ENCODE data around the gene PDLIM4.

PDLIM4 gene

GRCh38 chr5:132253452-132254320 lies 3.8 kb upstream of the PDLIM4 start:
- DNase-seq = no peak

- no peak for DNase-seq
Observed at GRCh38 chr5:132254321-132254977, 3.0 kb upstream of the PDLIM4 start.

GRCh38 chr5:132256086-132256782 lies 1.3 kb upstream of the PDLIM4 start:
- DNase-seq = no peak

DNA sequence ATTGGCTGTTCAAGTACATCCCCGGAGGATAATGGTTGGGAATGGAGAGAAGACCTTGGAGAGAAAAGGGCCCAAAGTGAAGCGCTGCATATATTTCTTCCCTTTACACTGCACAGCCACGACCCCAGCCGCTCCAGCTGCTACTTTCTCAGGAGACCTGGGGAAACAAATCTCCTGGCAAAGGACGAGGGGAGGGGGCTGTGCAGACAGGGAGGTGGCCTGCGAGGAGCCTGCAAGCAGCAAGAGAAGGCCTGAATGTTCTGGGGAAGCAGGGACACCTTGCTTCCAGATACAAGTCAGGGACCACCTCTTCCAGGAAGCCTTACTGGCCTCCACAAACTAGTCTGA lies 739 bp upstream of the PDLIM4 start:
- DNase-seq = no peak

DNA sequence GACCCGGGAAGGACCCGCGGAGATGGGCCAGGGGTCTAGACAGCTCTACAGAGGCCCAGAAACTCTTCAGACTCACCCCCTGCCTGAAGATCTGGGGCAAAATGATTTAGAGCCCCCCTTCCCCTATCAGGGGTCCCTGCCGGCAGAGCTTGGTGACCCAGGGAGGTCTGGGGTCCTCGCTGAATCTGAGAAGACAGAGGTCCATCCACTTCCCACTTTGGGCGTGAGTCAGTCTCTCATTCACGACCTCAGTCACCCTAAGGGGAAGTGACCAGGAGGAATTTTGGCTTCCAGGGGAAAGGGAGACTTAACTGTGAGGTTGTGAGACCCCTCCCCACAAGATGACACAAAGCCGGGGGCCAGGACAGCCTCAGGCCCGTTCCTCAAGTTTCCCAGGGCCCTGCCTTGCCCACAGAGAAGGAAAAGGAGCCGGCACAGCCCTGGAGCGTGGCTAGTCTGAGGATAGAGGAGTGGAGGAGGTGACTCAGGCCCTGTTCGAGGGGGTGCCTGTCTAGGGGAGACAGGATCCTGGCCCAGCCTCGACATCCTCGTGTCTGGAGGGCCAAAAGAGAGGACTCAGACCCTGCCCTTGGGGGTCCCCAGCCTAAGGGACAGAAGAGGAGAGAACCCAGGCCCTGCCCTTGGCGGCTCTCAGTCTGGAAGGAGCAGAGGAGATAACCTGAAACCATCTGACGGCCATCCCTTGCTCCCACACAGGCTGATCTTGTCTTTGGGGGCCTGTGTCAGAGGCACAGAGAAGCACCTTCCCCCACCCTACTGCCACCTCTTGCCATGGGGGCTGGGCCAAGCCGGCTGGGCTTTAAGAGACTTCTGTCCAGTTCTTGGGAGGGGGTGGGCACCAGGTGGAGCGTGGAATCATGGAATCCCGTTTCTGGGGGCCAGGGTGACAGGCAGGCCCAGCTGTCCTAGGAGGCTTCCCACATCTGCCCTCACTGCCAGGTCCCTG lies 889 bp downstream of the PDLIM4 start:
- peak; percentile 41 to 69 for DNase-seq

DNA sequence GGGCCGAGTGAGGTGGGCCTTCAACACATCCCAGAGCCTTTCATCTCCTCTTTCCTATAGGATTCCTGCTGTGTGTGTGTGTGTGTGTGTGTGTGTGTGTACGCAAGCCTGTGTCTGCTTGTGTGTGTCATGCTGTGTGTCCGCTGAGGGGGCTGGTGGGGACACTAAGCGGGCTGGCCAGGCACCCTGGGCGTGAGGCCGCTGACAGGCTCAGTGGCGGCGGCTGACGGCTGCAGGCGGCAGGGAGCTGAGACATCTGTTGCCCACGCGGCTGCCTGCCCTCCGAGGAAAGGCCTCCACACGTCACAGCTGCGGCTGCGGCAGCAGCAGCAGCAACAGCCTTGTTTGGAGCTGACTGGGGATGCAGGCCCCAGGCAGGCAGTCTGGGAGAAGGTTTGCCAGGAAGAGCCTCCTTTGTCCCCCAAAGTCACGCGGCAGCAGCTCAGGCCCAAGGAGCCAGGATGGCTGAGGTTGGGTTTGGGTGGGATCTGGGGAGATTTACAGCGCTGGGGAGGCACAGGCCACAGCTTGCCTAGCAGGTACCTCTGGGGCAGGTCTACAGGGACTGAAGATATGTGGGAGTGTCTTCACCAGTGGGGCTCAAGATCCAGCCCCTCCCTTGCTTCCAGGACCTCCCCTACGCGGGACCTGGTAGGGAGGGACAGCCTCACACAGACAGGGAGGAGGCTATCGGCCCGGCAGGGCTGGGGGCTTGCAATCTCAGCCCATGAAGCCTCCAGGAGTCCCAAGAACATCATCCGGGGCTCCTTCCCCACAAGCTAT lies 1.8 kb downstream of the PDLIM4 start:
- DNase-seq = peak in 1 of 2 donors; percentile 27

DNA sequence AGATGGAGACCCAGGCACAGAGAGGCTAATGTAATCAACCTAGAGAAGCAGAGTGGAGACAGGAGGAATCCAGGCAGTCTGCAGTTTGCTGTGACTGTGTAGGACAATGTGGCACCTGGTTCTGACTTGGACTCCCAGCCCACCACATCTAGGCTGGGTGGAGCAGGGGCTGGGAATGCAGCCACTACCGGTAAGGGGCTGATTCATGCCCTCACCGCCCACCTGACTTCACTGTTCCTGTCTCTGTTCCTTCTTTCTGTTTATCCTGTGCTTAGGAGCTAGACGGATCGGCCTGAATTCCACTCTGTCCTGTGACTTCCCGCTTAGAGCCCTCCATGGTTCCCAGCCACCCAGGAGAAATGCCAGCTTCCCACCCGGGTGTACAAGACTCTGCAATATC lies 2.6 kb downstream of the PDLIM4 start:
- DNase-seq = peak; percentile 32 to 68

DNA sequence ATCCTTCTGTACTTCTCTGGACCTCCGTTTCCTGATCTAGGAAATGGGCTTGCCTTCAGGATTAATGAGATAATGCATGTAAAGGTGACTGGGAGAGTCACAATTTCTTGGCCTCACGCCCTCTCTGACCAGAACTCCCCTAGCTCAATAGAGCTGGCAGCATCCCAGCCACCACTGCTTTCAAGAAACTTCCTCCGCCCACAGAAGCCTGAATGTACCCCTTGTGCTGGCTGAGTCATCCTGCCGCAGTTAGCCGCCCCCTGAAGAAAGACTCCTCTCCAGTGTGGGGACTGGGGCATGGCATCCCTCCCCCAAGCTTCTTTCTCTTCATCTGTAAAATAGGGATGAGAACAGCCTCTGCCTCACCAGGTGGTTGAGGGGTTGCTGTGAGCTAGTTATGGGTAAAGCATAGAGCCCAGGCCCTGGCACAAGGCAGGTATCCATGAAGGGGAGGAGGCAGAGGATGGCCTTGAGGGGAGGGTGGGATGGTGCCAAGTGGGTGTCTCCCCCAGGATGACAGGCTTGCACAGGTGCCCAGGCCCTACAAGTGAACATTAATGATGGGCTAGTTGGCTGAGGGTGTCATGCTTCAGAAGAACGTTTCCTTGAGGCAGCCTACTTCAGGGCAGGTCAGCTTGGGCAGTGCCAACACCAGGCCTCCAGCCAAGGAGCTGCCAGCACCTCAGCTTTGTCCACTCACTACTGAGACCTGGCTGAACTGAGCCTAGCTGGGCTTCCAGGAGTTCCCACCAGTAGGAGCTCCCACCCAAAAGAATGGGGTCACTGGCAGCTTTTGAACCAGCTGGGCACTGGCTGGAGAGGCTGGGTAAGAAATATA lies 3.4 kb downstream of the PDLIM4 start:
- DNase-seq = peak; percentile 80 to 93

- no peak for DNase-seq
Observed at GRCh38 chr5:132261881-132262845, 4.7 kb downstream of the PDLIM4 start.

DNA sequence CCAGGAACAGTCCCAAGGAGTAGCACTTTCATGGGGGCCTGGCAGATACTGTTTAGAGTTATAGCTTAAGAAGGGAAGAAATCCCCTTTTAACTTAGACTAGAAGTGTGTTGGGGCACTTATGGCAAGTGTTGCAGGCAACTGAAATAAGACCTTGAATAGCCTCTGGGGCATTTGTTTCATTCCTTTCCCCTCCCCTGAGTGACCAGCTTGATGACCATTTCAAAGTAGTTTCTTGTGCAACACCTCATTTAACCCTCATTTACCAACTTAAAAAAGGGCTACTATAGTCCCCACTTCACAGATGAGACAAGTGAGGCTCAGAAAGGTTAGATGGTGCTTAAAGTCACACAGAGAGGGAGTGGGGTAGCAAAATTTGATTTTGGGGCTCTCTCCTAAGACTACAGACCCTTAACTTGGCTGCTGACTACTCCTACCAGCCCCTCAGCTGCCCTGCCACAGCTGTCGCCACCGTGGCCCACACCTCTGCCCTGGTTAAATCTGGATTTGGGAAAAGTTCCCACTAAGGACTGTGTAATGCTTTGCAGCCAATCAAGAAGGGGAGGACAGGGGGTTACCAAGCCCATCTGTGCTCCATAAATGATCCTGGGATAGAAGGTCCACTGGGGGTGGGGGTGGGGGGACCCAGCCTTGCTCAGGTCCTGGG lies 5.5 kb downstream of the PDLIM4 start:
- no peak for DNase-seq

GRCh38 chr5:132263548-132264261 lies 6.2 kb downstream of the PDLIM4 start:
- no peak for DNase-seq

- no peak for DNase-seq
Observed at GRCh38 chr5:132264546-132265335, 7.2 kb downstream of the PDLIM4 start.

DNA sequence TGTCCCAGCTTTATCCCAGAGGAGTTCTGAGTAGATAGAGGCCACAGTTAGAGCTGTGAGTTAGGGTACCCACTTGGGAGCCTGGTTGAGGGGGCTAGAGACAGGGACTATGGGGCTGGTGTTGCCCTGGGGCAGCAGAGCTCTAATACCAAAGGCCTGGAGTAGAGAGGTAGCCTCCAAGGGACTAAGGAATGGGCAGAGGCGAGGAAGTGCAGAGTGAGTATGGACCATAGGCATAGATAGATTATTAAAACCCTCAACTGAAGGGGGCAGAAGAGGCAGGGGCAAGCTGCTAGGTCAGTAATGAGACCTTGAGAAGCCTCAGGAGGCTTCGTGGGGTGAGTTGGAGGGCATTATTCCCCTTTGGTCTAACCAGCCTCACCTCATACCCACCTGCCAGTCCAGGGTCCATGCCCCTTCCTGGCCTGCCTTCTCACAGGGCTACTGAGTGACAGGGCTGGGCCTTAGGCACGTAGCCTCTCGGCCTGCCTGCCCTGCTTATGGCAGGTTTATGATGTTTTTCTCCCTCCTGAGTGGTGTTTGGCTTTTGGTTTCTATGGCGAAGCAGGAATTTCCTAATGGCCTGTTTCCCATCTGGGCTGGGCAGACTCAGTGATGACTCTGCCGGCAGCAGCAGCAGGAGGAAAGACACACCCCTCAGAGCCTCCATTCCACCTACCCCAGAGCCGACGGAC lies 8.0 kb downstream of the PDLIM4 start:
- DNase-seq = no peak

DNA sequence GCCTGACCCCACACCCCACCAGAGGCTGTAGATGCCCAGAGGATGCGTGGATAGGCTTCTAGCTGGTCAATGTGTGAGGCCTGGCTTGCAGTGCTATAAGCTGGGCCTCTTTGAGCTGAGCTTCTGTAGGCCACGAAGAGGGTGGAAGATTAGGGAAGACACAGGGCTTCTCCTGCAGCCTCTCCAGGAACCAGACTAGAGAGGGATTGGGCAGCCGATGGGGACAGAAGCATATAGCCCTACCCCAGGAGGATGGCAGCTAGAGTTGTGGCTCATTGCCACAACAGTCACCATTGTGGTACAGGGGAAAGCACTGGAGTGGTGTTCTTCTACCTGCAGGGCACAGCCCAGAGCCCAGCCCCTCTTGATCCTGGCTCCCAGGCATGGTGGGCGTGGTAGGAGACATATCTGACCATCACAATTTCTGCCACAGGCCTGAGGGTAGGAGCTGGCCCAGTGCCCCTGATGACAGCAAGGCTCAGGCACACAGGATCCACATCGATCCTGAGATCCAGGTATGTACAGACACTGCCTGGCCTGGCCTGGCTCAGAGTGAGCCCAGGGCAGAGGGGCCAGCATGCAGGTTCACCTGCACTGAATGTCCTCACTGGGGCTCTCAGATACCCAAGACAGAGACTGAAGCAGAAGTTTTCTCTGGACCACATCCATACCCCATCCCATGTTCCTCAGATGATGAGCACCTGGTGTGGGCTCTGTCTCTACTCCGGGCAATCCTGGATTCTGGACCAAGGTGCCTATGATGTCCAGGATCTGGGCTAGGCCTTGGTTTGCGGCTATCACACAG lies 8.7 kb downstream of the PDLIM4 start:
- no peak for DNase-seq

DNA sequence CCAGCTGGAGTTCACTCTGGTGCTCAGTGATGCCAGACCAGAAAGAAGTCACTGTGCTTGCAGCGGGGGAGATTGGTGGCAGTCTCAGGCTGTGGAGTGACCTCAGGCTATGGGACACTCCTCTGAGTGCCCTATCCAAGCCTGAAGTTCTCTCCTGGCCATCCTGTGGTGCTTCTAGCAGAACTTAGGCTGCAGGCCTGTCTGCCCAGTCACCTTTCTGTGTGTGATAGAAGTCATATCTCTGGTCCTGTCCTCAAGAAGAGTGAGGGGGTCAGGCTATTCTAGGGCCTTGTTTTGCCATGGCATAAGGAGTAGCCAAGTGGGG lies 9.3 kb downstream of the PDLIM4 start:
- DNase-seq = no peak
